Mesenchymal stem cell (in vitro differentiated cells and primary cell): ENCODE measurements around the gene SDCCAG8.

ENCODE experiments used
- DNase-seq: peaks from one replicate; pipeline ENCODE4 v3.0.0-alpha.2; 2013
- H2AFZ ChIP-seq: one replicate; pipeline ENCODE4 v1.6.1; 2013; ENCODE audit warnings: low read depth, mild to moderate bottlenecking, control low read depth, inconsistent platforms, low read length, moderate library complexity
- H2AK5ac ChIP-seq: 2 replicates; pipeline ENCODE4 v1.6.1; 2013; ENCODE audit warnings: low read length, moderate library complexity, mild to moderate bottlenecking, inconsistent platforms; ENCODE audit not compliant: severe bottlenecking
- H2BK120ac ChIP-seq: one replicate; pipeline ENCODE4 v1.6.1; 2013; ENCODE audit warnings: low read depth, mild to moderate bottlenecking, inconsistent platforms, low read length, moderate library complexity
- H2BK12ac ChIP-seq, 2 experiments: one replicate each; pipeline ENCODE4 v1.6.1; 2013; ENCODE audit warnings: inconsistent platforms in 2 of 2, low read length in 2 of 2, mild to moderate bottlenecking in 2 of 2, moderate library complexity in 2 of 2, control low read depth in 1 of 2
- H2BK15ac ChIP-seq: one replicate; pipeline ENCODE4 v1.6.1; 2013; ENCODE audit warnings: mild to moderate bottlenecking, low read depth, inconsistent platforms; ENCODE audit not compliant: poor library complexity, severe bottlenecking
- H2BK5ac ChIP-seq: 2 replicates; pipeline ENCODE4 v1.6.1; 2013; ENCODE audit warnings: low read depth, mild to moderate bottlenecking, low read length, control low read depth, inconsistent platforms; ENCODE audit not compliant: poor library complexity, severe bottlenecking
- H3K14ac ChIP-seq, 2 experiments: one replicate each; pipeline ENCODE4 v1.6.1; 2013; ENCODE audit warnings: inconsistent platforms in 2 of 2, low read length in 2 of 2, control low read depth in 1 of 2, mild to moderate bottlenecking in 1 of 2, moderate library complexity in 1 of 2
- H3K18ac ChIP-seq, 2 experiments: one replicate each; pipeline ENCODE4 v1.6.1; 2013; ENCODE audit warnings: inconsistent platforms in 2 of 2, low read length in 2 of 2, control low read depth in 1 of 2, low read depth in 1 of 2, mild to moderate bottlenecking in 1 of 2
- H3K23ac ChIP-seq, 2 experiments: one replicate each; pipeline ENCODE4 v1.6.1; 2013; ENCODE audit warnings: inconsistent platforms in 2 of 2, low read length in 2 of 2, mild to moderate bottlenecking in 2 of 2, moderate library complexity in 2 of 2, control low read depth in 1 of 2
- H3K27ac ChIP-seq: 2 replicates; pipeline ENCODE4 v1.5.1; 2013; ENCODE audit warnings: mild to moderate bottlenecking, moderate library complexity, low read length, control low read depth, inconsistent platforms; ENCODE audit not compliant: poor library complexity, severe bottlenecking
- H3K27me3 ChIP-seq, 2 experiments: 2 replicates each; pipeline versions ENCODE4 v1.6.1 to v1.7.0; 2013; ENCODE audit warnings: low read length in 2 of 2, mild to moderate bottlenecking in 2 of 2, moderate library complexity in 2 of 2, control low read depth in 1 of 2, inconsistent platforms in 1 of 2; ENCODE audit not compliant: control insufficient read depth in 1 of 2, insufficient read depth in 1 of 2
- H3K36me3 ChIP-seq, 2 experiments: 2 replicates each; pipeline versions ENCODE4 v1.6.1 to v1.7.0; 2013; ENCODE audit warnings: low read length in 2 of 2, control low read depth in 1 of 2, inconsistent platforms in 1 of 2, low read depth in 1 of 2, mild to moderate bottlenecking in 1 of 2; ENCODE audit not compliant: insufficient read depth in 2 of 2, control insufficient read depth in 1 of 2
- H3K4ac ChIP-seq, 2 experiments: one replicate each; pipeline ENCODE4 v1.6.1; 2013; ENCODE audit warnings: inconsistent platforms in 2 of 2, low read length in 2 of 2, mild to moderate bottlenecking in 2 of 2, moderate library complexity in 2 of 2, control low read depth in 1 of 2, low read depth in 1 of 2
- H3K4me1 ChIP-seq: 2 replicates; pipeline ENCODE4 v1.6.1; 2013; ENCODE audit warnings: low read depth, low read length, control low read depth; ENCODE audit not compliant: control insufficient read depth, insufficient read depth
- H3K4me2 ChIP-seq: 2 replicates; pipeline ENCODE4 v1.6.1; 2013; ENCODE audit warnings: low read length, mild to moderate bottlenecking, inconsistent platforms; ENCODE audit not compliant: poor library complexity, severe bottlenecking
- H3K4me3 ChIP-seq, 2 experiments: 2 replicates each; pipeline versions ENCODE4 v1.5.1 to v1.7.0; 2013; ENCODE audit warnings: low read length in 2 of 2, mild to moderate bottlenecking in 2 of 2, control low read depth in 1 of 2, low read depth in 1 of 2; ENCODE audit not compliant: insufficient read depth in 1 of 2
- H3K79me1 ChIP-seq: replicated peaks from 2 replicates; pipeline ENCODE4 v1.6.1; 2013; ENCODE audit warnings: mild to moderate bottlenecking, control low read depth, low read length, inconsistent platforms; ENCODE audit not compliant: poor library complexity, severe bottlenecking
- H3K9ac ChIP-seq: 2 replicates; pipeline ENCODE4 v1.7.0; 2013; ENCODE audit warnings: mild to moderate bottlenecking, low read length, moderate library complexity
- H3K9me3 ChIP-seq: 2 replicates; pipeline ENCODE4 v1.7.0; 2013; ENCODE audit warnings: mild to moderate bottlenecking, low read length; ENCODE audit not compliant: control insufficient read depth
- H4K8ac ChIP-seq: one replicate; pipeline ENCODE4 v1.6.1; 2013; ENCODE audit warnings: inconsistent platforms, mild to moderate bottlenecking, low read length, moderate library complexity
- H4K91ac ChIP-seq: one replicate; pipeline ENCODE4 v1.6.1; 2013; ENCODE audit warnings: mild to moderate bottlenecking, low read length, inconsistent platforms
- WGBS: methylation state at CpG from one replicate; pipeline ENCODE4 v1.1.7; 2013; ENCODE audit warnings: mixed read lengths; 5-methylcytosine and 5-hydroxymethylcytosine counted together

SDCCAG8 gene

GRCh38 chr1:243407284-243408018 is 151.6 kb downstream of the SDCCAG8 start:
- Histone ChIP-seq H3K4ac (no peak overlapping the region), H3K9me3 (no peaks in the 10 kb centered on the region), H3K79me1 (peaks cover 9% of the 10 kb centered on the region), H2BK12ac (no peak overlapping the region), H4K91ac (no peak overlapping the region), H3K4me1 (no peaks in the 10 kb centered on the region), H2BK15ac (no peak overlapping the region), H3K9ac (no peak overlapping the region), H3K27ac (peak overlapping the region; percentile 8), H2BK5ac (no peak overlapping the region), H2AFZ (no peak overlapping the region), H3K36me3 (peaks cover 6 to 76% of the 10 kb centered on the region in 2 experiments), H3K14ac (no peak overlapping the region), H3K4me2 (no peak overlapping the region), H2AK5ac (no peak overlapping the region), H3K4me3 (no peak overlapping the region), H3K18ac (no peak overlapping the region), H4K8ac (no peak overlapping the region), H3K23ac (no peak overlapping the region), H3K27me3 (no peaks in the 10 kb centered on the region), H2BK120ac (no peak overlapping the region)
- 50% methylated on average over 2 of the region's 3 CpGs for WGBS
- peak; percentile 60 for DNase-seq

GRCh38 chr1:243408479-243408878 is 152.6 kb downstream of the SDCCAG8 start:
- no peak overlapping the region for H4K8ac ChIP-seq
- no peak overlapping the region for H2AFZ ChIP-seq

GRCh38 chr1:243409284-243409683 is 153.4 kb downstream of the SDCCAG8 start:
- no peak for DNase-seq
- Histone ChIP-seq H3K18ac (no peak overlapping the region), H3K27me3 (no peaks in the 10 kb centered on the region), H3K14ac (no peak overlapping the region), H3K79me1 (peaks cover 4% of the 10 kb centered on the region), H2BK120ac (no peak overlapping the region), H3K9me3 (no peaks in the 10 kb centered on the region), H3K4me1 (peaks cover 4% of the 10 kb centered on the region), H2BK15ac (no peak overlapping the region), H3K9ac (no peak overlapping the region), H2AK5ac (no peak overlapping the region), H3K23ac (no peak overlapping the region), H4K91ac (no peak overlapping the region), H3K4me3 (no peak overlapping the region), H3K4ac (no peak overlapping the region), H2AFZ (no peak overlapping the region), H2BK5ac (no peak overlapping the region), H2BK12ac (no peak overlapping the region), H3K36me3 (peaks cover 0 to 70% of the 10 kb centered on the region in 2 experiments), H4K8ac (no peak overlapping the region), H3K27ac (no peak overlapping the region), H3K4me2 (no peak overlapping the region)
- 60% methylated on average over 1 of the region's 2 CpGs for WGBS

More at GRCh38 chr1:243408479-243408878, 152.6 kb downstream of the SDCCAG8 start:
- H3K27ac ChIP-seq, result no peak overlapping the region
- no peak overlapping the region for H2AK5ac ChIP-seq
- H2BK5ac ChIP-seq, result no peak overlapping the region
- H3K4me2 ChIP-seq, result no peak overlapping the region
- H3K36me3 ChIP-seq, result peaks cover 4 to 70% of the 10 kb centered on the region in 2 experiments
- H3K9me3 ChIP-seq, result no peaks in the 10 kb centered on the region
- no peak overlapping the region for H2BK12ac ChIP-seq
- no peaks in the 10 kb centered on the region for H3K27me3 ChIP-seq
- H4K91ac ChIP-seq, result no peak overlapping the region
- H2BK120ac ChIP-seq, result no peak overlapping the region
- peaks cover 7% of the 10 kb centered on the region for H3K79me1 ChIP-seq
- no peak overlapping the region for H2BK15ac ChIP-seq
- H3K4me1 ChIP-seq, result no peaks in the 10 kb centered on the region
- no peak overlapping the region for H3K4ac ChIP-seq
- H3K14ac ChIP-seq, result no peak overlapping the region
- no peak overlapping the region for H3K9ac ChIP-seq
- H3K23ac ChIP-seq, result no peak overlapping the region
- no peak overlapping the region for H3K4me3 ChIP-seq
- DNase-seq, result no peak
- H3K18ac ChIP-seq, result no peak overlapping the region

- Histone ChIP-seq H3K4me3 (no peak overlapping the region), H3K18ac (no peak overlapping the region), H3K9me3 (no peaks in the 10 kb centered on the region), H3K27ac (no peak overlapping the region), H3K14ac (no peak overlapping the region), H2BK120ac (no peak overlapping the region), H3K4ac (no peak overlapping the region), H3K27me3 (no peaks in the 10 kb centered on the region), H3K9ac (no peak overlapping the region), H4K91ac (no peak overlapping the region), H3K4me1 (peaks cover 4% of the 10 kb centered on the region), H2BK12ac (no peak overlapping the region), H2BK15ac (no peak overlapping the region), H3K23ac (no peak overlapping the region), H3K36me3 (peaks cover 4 to 76% of the 10 kb centered on the region in 2 experiments), H3K4me2 (no peak overlapping the region), H3K79me1 (peaks cover 8% of the 10 kb centered on the region), H2BK5ac (no peak overlapping the region), H2AFZ (no peak overlapping the region), H2AK5ac (no peak overlapping the region), H4K8ac (no peak overlapping the region)
- DNase-seq, result no peak
- WGBS, result 76% methylated on average over 3 of the region's 5 CpGs
These were observed 155.6 kb downstream of the SDCCAG8 start for GRCh38 chr1:243411472-243411871.
